GM19193 (cell line): ENCODE results near the gene ZNF33A.

ENCODE experiments used
- POLR2A ChIP-seq: IDR thresholded peaks from 4 replicates; pipeline ENCODE4 v1.6.1; 2011; ENCODE audit not compliant: insufficient read depth, insufficient read length; ENCODE audit errors: extremely low read depth

Gene ZNF33A

GRCh38 chr10:38112159-38112558 is 101.7 kb downstream of the ZNF33A start:
- no peak for TF ChIP-seq POLR2A
